ENCODE results near the gene NFASC.

The NFASC gene

GRCh38 chr1:205072286-205072685 is 201.6 kb downstream of the NFASC start:
- TF ChIP-seq REST (IDR thresholded peaks at IDR 0.05; ENCODE audit: low read depth) (no peak), EGR1 (IDR thresholded peaks at IDR 0.05) (no peak), TCF12 (IDR thresholded peaks at IDR 0.05; ENCODE audit: low read depth) (no peak), YY1 (IDR thresholded peaks at IDR 0.05; ENCODE audit: low read depth) (no peak)

Measured in Ishikawa (cell line).